ENCODE measurements around the gene HMCN2. TPM values are rescaled to one million over a fixed set of nuclear protein-coding genes. Genes with fewer than 3 reads are reported as not detected.

HMCN2 gene
- total and polyA plus RNA-seq, 2 donors (not counting 3 experiments of a cell fraction or from before 2014, with no cell fraction given), result 0.04 to 0.24 TPM

GRCh38 chr9:130419521-130420035 lies 154.0 kb downstream of the HMCN2 start:
- no peaks in the 10 kb centered on the region for H3K4me1 ChIP-seq (ENCODE audit: control insufficient read depth, extremely low read depth, insufficient read depth, low read length)
- dilution Hi-C loops (cut with MboI; ENCODE audit: extremely low pct_ligation_motif_present, low sequenced_read_pairs) (no loop called here), intact Hi-C loops (cut with micrococcal nuclease) (no loop called here)
- peaks cover 0 to 2% of the 10 kb centered on the region in 2 experiments for H3K27me3 ChIP-seq (ENCODE audit: control insufficient read depth in 2 of 2, insufficient read depth in 2 of 2, low read length in 2 of 2)
- no peaks in the 10 kb centered on the region for H4K20me1 ChIP-seq (replicated peaks; ENCODE audit: control insufficient read depth, extremely low read depth, insufficient read depth, low read length)
- ChIA-PET POLR2A (no interaction called here), CTCF (no interaction called here)
- no peak for FAIRE-seq
- no peaks in the 10 kb centered on the region for H3K36me3 ChIP-seq (ENCODE audit: control insufficient read depth in 2 of 2, extremely low read depth in 1 of 2, insufficient read depth in 2 of 2, low read length in 2 of 2)
- H3K4me2 ChIP-seq (ENCODE audit: insufficient read depth, low read length), result no peak overlapping the region
- no peak overlapping the region for H3K9ac ChIP-seq (replicated peaks; ENCODE audit: extremely low read depth, insufficient read depth, low read length)
- no peak overlapping the region for H3K27ac ChIP-seq (ENCODE audit: insufficient read depth, low read depth, low read length)
- H3K9me1 ChIP-seq (replicated peaks; ENCODE audit: control insufficient read depth, extremely low read depth, insufficient read depth, low read length), result no peaks in the 10 kb centered on the region
- DNase-seq (ENCODE audit: low read depth, low spot score), result no peak
- no peak overlapping the region for H2AFZ ChIP-seq (ENCODE audit: low read depth, low read length)
- no peaks in the 10 kb centered on the region for H3K79me2 ChIP-seq (ENCODE audit: control insufficient read depth, insufficient read depth, low read length)
- BruUV-seq (replicated peaks), result no TSS peak
- no peak overlapping the region for H3K4me3 ChIP-seq (replicated peaks in 1 of 3; ENCODE audit: insufficient read depth in 1 of 3, low read depth in 1 of 3, low read length in 3 of 3)
- no peaks in the 10 kb centered on the region for H3K9me3 ChIP-seq (replicated peaks; ENCODE audit: control insufficient read depth, insufficient read depth, low read length)
- TF ChIP-seq FOS (IDR thresholded peaks at IDR 0.05; ENCODE audit: borderline replicate concordance, insufficient read depth, low read length) (no peak), CTCF (IDR thresholded peaks at IDR 0.05; ENCODE audit: extremely low read depth in 1 of 2, insufficient read depth in 1 of 2, low read depth in 1 of 2, low read length in 2 of 2) (no peak), POLR2A (IDR thresholded peaks at IDR 0.05; ENCODE audit: low read depth, low read length) (no peak), GATA2 (IDR thresholded peaks at IDR 0.05; ENCODE audit: insufficient read depth, insufficient read length, low read depth, low read length) (no peak), MYC (IDR thresholded peaks at IDR 0.05; ENCODE audit: low read depth, low read length) (no peak), JUN (IDR thresholded peaks at IDR 0.05; ENCODE audit: borderline replicate concordance, insufficient read depth, insufficient read length, low read depth) (no peak), POLR2AphosphoS5 (IDR thresholded peaks at IDR 0.05; ENCODE audit: insufficient read depth, low read depth, low read length) (no peak)
